Measurements from ENCODE around the gene MAP7. TPM values are rescaled to one million over a fixed set of nuclear protein-coding genes. Genes with fewer than 3 reads are reported as not detected.

Gene MAP7
- total RNA-seq, 1 experiment from 2014 or later: 33.7 TPM

DNA sequence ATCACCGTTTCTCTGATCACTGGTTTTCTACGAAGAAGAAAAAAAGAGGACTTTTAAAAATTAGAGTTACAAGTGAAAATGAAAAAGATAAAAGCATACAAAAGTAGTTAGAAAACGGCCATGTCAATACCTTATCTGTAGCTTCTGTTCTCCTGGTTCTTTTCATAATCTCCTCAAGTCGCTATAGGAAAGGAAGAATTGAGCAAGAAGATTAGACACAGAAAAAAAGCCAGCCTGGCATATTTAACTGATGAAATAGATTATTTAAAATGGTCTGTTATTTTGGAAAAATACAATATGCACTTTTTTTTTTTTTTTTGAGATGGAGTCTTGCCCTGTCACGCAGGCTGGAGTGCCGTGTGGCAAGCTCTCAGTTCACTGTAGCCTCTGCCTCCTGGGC, 190.4 kb downstream of the MAP7 start:
- no TSS peak for BruUV-seq (replicated peaks)
- intact Hi-C loops (cut with micrococcal nuclease; ENCODE audit: unreplicated experiment): no loop called here

GRCh38 chr6:136351518-136352110, 198.6 kb downstream of the MAP7 start:
- no TSS peak for BruUV-seq (replicated peaks)
- intact Hi-C loops (cut with micrococcal nuclease; ENCODE audit: unreplicated experiment): no loop called here
- ChIA-PET POLR2A (ENCODE audit: unreplicated experiment) (no interaction called here), CTCF (interaction anchor here (0.7 kb wide), 1 partner anchor 183 kb away, joined by 6 read pairs; no protein-coding TSS in a partner anchor)
- Histone ChIP-seq H3K4me1 (replicated peaks; ENCODE audit: insufficient read depth) (no peaks in the 10 kb centered on the region), H3F3A (ENCODE audit: insufficient read depth, low read depth) (no peaks in the 10 kb centered on the region), H3K9me2 (ENCODE audit: insufficient read depth) (no peaks in the 10 kb centered on the region), H4K20me1 (ENCODE audit: insufficient read depth) (0 out of 2 replicates have a peak, but pooled peaks cover 2% of the 10 kb centered on the region), H3K27ac (no peak overlapping the region), H3K36me3 (ENCODE audit: low read depth) (peaks cover 4% of the 10 kb centered on the region; the same call in 1 of the 2 replicates), H2AFZ (no peak overlapping the region), H3K79me2 (ENCODE audit: low read depth) (no peaks in the 10 kb centered on the region), H3K4me2 (no peak overlapping the region), H3K27me3 (ENCODE audit: insufficient read depth, low read depth) (no peaks in the 10 kb centered on the region), H3K9me3 (ENCODE audit: insufficient read depth, low read depth) (no peaks in the 10 kb centered on the region), H3K4me3 (no peak overlapping the region)
- TF ChIP-seq, protein P1, sequence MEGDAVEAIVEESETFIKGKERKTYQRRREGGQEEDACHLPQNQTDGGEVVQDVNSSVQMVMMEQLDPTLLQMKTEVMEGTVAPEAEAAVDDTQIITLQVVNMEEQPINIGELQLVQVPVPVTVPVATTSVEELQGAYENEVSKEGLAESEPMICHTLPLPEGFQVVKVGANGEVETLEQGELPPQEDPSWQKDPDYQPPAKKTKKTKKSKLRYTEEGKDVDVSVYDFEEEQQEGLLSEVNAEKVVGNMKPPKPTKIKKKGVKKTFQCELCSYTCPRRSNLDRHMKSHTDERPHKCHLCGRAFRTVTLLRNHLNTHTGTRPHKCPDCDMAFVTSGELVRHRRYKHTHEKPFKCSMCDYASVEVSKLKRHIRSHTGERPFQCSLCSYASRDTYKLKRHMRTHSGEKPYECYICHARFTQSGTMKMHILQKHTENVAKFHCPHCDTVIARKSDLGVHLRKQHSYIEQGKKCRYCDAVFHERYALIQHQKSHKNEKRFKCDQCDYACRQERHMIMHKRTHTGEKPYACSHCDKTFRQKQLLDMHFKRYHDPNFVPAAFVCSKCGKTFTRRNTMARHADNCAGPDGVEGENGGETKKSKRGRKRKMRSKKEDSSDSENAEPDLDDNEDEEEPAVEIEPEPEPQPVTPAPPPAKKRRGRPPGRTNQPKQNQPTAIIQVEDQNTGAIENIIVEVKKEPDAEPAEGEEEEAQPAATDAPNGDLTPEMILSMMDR (conservative IDR thresholded peaks at IDR 0.05): no peak
- no peak for TF ChIP-seq EZH2 (IDR thresholded peaks at IDR 0.05; ENCODE audit: low read depth)
- DNase-seq: no peak

More for the DNA sequence above, 190.4 kb downstream of the MAP7 start:
- Histone ChIP-seq H3F3A (ENCODE audit: insufficient read depth, low read depth) (no peaks in the 10 kb centered on the region), H3K36me3 (ENCODE audit: low read depth) (peaks cover 13% of the 10 kb centered on the region), H3K27me3 (ENCODE audit: insufficient read depth, low read depth) (no peaks in the 10 kb centered on the region), H3K79me2 (ENCODE audit: low read depth) (no peaks in the 10 kb centered on the region), H3K9me2 (ENCODE audit: insufficient read depth) (no peaks in the 10 kb centered on the region), H4K20me1 (ENCODE audit: insufficient read depth) (0 out of 2 replicates have a peak, but pooled peaks cover 1% of the 10 kb centered on the region), H3K4me2 (no peak overlapping the region), H3K4me3 (no peak overlapping the region), H3K9me3 (ENCODE audit: insufficient read depth, low read depth) (no peaks in the 10 kb centered on the region), H3K27ac (no peak overlapping the region), H2AFZ (no peak overlapping the region), H3K4me1 (replicated peaks; ENCODE audit: insufficient read depth) (no peaks in the 10 kb centered on the region)
- POLR2A ChIA-PET (ENCODE audit: unreplicated experiment): interaction anchor here (0.7 kb wide), 2 partner anchors 37 to 462 kb away, joined by 4 to 7 read pairs; no protein-coding TSS in a partner anchor
- no peak for DNase-seq
- TF ChIP-seq EZH2 (IDR thresholded peaks at IDR 0.05; ENCODE audit: low read depth): no peak
- TF ChIP-seq, protein P1 (conservative IDR thresholded peaks at IDR 0.05): no peak
- CTCF ChIA-PET: no interaction called here

GRCh38 chr6:136350914-136351313, 199.3 kb downstream of the MAP7 start:
- H3K4me3 ChIP-seq: no peak overlapping the region
- intact Hi-C loops (cut with micrococcal nuclease; ENCODE audit: unreplicated experiment): no loop called here
- no peaks in the 10 kb centered on the region for H3K9me2 ChIP-seq (ENCODE audit: insufficient read depth)
- H3K4me1 ChIP-seq (replicated peaks; ENCODE audit: insufficient read depth): no peaks in the 10 kb centered on the region
- H3K27me3 ChIP-seq (ENCODE audit: insufficient read depth, low read depth): no peaks in the 10 kb centered on the region
- TF ChIP-seq, protein P1 (conservative IDR thresholded peaks at IDR 0.05): no peak
- TF ChIP-seq EZH2 (IDR thresholded peaks at IDR 0.05; ENCODE audit: low read depth): no peak
- H4K20me1 ChIP-seq (ENCODE audit: insufficient read depth): 0 out of 2 replicates have a peak, but pooled peaks cover 2% of the 10 kb centered on the region
- no peak overlapping the region for H3K27ac ChIP-seq
- ChIA-PET POLR2A (ENCODE audit: unreplicated experiment) (no interaction called here), CTCF (no interaction called here)
- H3K9me3 ChIP-seq (ENCODE audit: insufficient read depth, low read depth): no peaks in the 10 kb centered on the region
- H3K4me2 ChIP-seq: no peak overlapping the region
- no peak overlapping the region for H2AFZ ChIP-seq
- H3K36me3 ChIP-seq (ENCODE audit: low read depth): peaks cover 4% of the 10 kb centered on the region; the same call in 1 of the 2 replicates
- H3K79me2 ChIP-seq (ENCODE audit: low read depth): no peaks in the 10 kb centered on the region
- DNase-seq: no peak
- no TSS peak for BruUV-seq (replicated peaks)
- H3F3A ChIP-seq (ENCODE audit: insufficient read depth, low read depth): no peaks in the 10 kb centered on the region

Measured in PC-9 (cell line).